Measurements from ENCODE around the gene RBBP5.

- TF ChIP-seq CTCF (IDR thresholded peaks at IDR 0.05), result no peak
- no peak for TF ChIP-seq POLR2A (IDR thresholded peaks at IDR 0.05)
These were observed 47.7 kb downstream of the RBBP5 start for GRCh38 chr1:205074084-205074483.
